Lower leg skin (tissue), 4 donors: ENCODE results near the gene LRRFIP1. TPM values are rescaled to one million over a fixed set of nuclear protein-coding genes. Genes with fewer than 3 reads are reported as not detected.

Experiments used
- DNase-seq, 2 donors: peaks; one replicate each; pipeline ENCODE4 v3.0.0-alpha.2; 2019; ENCODE audit warnings: low spot score in 2 of 2
- H3K4me3 ChIP-seq: fragments of 200-600 bp; sonication (generic); 2 replicates; pipeline ENCODE4 v1.5.1; 2017; ENCODE audit warnings: mild to moderate bottlenecking, low read depth; ENCODE audit not compliant: poor library complexity, severe bottlenecking
- CTCF ChIP-seq, 3 donors: fragments of 450-650 bp; IDR thresholded peaks; one replicate each; pipeline ENCODE4 v1.5.1; 2016; ENCODE audit warnings: antibody characterized with exemption in 3 of 3, mild to moderate bottlenecking in 3 of 3, moderate library complexity in 2 of 3
- POLR2A ChIP-seq, 2 donors: fragments of 450-650 bp; IDR thresholded peaks; one replicate each; pipeline ENCODE4 v1.6.1; 2016 to 2017; ENCODE audit warnings: antibody characterized with exemption in 2 of 2, mild to moderate bottlenecking in 1 of 2, moderate library complexity in 1 of 2
- WGBS, 2 donors: methylation state at CpG; one replicate each; pipeline ENCODE4 v1.1.5; 2018; 5-methylcytosine and 5-hydroxymethylcytosine counted together
- intact Hi-C: fragments of 100-400 bp; cut with DNase I; formaldehyde crosslinking; loops from one replicate; pipeline ENCODE4 v1.15.0; 2023; ENCODE audit warnings: low total_unique reads
- total RNA-seq, 4 donors: library from RNA; depleted of rRNA; stranded (reverse); fragments of >200 nt; gene quantifications; one replicate each; pipeline ENCODE4 v1.1.0, GENCODE V29; 2016

The LRRFIP1 gene
- total RNA-seq, 4 donors from 2014 or later: 45.5 to 88.0 (median 67.5) TPM

DNA sequence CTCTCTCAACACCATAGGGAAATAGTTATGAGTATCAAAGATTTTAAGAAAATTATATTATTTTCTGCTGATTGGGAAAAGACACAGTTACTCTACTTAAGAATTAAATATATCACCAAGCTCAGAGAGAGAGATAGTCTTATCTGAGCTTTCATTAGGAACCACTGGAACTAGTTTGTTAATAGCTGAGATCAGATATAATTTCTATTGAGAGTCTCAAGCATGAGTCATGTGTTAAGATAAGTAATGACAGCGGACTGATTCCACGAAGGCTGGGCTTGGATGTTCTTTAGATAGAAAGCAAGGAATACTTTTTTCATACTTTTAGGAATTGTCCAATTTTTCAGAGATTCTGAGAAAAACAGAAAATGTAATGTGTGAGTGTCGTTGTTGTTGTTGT is 126.8 kb downstream of the LRRFIP1 start:
- intact Hi-C loops: no loop called here
- peak in 1 of 2 donors; percentile 6 for DNase-seq
- no peak overlapping the region for H3K4me3 ChIP-seq
- 71 to 72% methylated on average over 3 of the region's 3 CpGs for WGBS, 2 donors
- TF ChIP-seq CTCF (IDR thresholded peaks at IDR 0.05) (no peak), POLR2A (IDR thresholded peaks at IDR 0.05) (no peak)

DNA sequence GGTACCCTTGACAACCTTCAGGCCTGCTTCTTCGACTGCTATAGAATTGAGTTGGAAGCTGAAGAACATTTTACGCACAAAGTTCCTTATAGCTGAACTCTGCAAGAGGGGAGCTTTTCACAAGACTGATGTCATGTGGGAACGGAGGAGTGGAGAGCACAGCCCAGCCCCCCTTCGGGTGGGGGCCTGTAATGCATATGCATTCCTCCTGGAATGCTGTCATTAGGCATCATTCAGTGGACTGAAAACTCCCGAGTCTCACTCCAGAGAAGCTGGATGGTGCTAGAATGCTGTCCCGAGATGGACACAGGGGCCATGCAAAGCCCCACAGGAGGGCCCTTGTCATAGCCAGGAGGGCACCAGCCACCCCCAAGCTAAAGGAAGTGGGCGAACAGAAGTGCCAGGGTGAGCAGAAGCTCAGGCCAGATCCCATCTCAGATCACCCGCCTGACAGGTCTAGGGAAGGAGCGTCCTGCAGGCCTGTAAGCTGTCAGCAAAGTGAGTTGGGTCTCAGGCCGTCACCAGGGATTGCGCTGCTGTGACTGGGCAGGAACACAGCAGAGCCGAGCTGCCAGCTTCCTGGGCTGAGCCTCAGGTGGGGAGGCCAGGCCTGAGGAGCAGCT is 127.3 kb downstream of the LRRFIP1 start:
- no peak overlapping the region for H3K4me3 ChIP-seq
- WGBS, 2 donors: 92 to 95% methylated on average over 12 of the region's 12 CpGs
- TF ChIP-seq CTCF (IDR thresholded peaks at IDR 0.05) (no peak), POLR2A (IDR thresholded peaks at IDR 0.05) (no peak)
- intact Hi-C loops: no loop called here
- DNase-seq: peak in 1 of 2 donors; percentile 52

- whole genome bisulfite sequencing, 2 donors: 93 to 94% methylated on average over 10 of the region's 10 CpGs
These were observed 130.2 kb downstream of the LRRFIP1 start for GRCh38 chr2:237757616-237758015.

GRCh38 chr2:237758185-237758584 is 130.8 kb downstream of the LRRFIP1 start:
- no peak overlapping the region for H3K4me3 ChIP-seq
- DNase-seq: peak in 1 of 2 donors; percentile 20
- 96 to 99% methylated on average over 10 of the region's 10 CpGs for WGBS, 2 donors
- TF ChIP-seq CTCF (IDR thresholded peaks at IDR 0.05) (no peak), POLR2A (IDR thresholded peaks at IDR 0.05) (no peak)
- intact Hi-C loops: no loop called here

More at GRCh38 chr2:237757616-237758015, 130.2 kb downstream of the LRRFIP1 start:
- intact Hi-C loops: no loop called here
- peak in 1 of 2 donors; percentile 9 for DNase-seq
- no peak for TF ChIP-seq CTCF (IDR thresholded peaks at IDR 0.05)
- TF ChIP-seq POLR2A (IDR thresholded peaks at IDR 0.05): no peak
- H3K4me3 ChIP-seq: no peak overlapping the region

GRCh38 chr2:237759176-237759575 is 131.8 kb downstream of the LRRFIP1 start:
- TF ChIP-seq POLR2A (IDR thresholded peaks at IDR 0.05): no peak
- no peak for TF ChIP-seq CTCF (IDR thresholded peaks at IDR 0.05)
- 91 to 96% methylated on average over 8 to 10 of the region's 10 CpGs for WGBS, 2 donors
- intact Hi-C loops: no loop called here
- no peak overlapping the region for H3K4me3 ChIP-seq
- DNase-seq: peak in 1 of 2 donors; percentile 56
